ENCODE data around the gene GPC6. TPM values are rescaled to one million over a fixed set of nuclear protein-coding genes. Genes with fewer than 3 reads are reported as not detected.

GPC6 gene
- total and polyA plus RNA-seq, 2 experiments from 2014 or later, result 14.4 to 20.8 TPM

GRCh38 chr13:94412870-94413597 lies 1186.4 kb downstream of the GPC6 start:
- no peak overlapping the region for H3K4me2 ChIP-seq (ENCODE audit: unreplicated experiment)
- no peak overlapping the region for H2AFZ ChIP-seq
- H3K36me3 ChIP-seq (ENCODE audit: low read depth), result no peaks in the 10 kb centered on the region
- H3K4me1 ChIP-seq (ENCODE audit: insufficient read depth), result no peaks in the 10 kb centered on the region
- peaks cover 17% of the 10 kb centered on the region for H3K27me3 ChIP-seq (replicated peaks; ENCODE audit: insufficient read depth)
- DNase-seq, result no peak
- no peak overlapping the region for H3K27ac ChIP-seq
- no peaks in the 10 kb centered on the region for H4K20me1 ChIP-seq (ENCODE audit: insufficient read depth)
- WGBS, 2 experiments (ENCODE audit: low coverage in 1 of 2, low lambda C conversion rate in 2 of 2, missing lambda C conversion rate in 2 of 2), result 65 to 76% methylated on average over 3 of the region's 3 CpGs
- no peaks in the 10 kb centered on the region for H3K79me2 ChIP-seq (ENCODE audit: insufficient read depth)
- TF ChIP-seq EZH2phosphoT487 (IDR thresholded peaks at IDR 0.05; ENCODE audit: insufficient read depth, low read depth) (no peak), EZH2 (IDR thresholded peaks at IDR 0.05; ENCODE audit: insufficient read depth, poor library complexity, severe bottlenecking) (no peak)
- in situ Hi-C loops (cut with MboI), result no loop called here
- H3K9me3 ChIP-seq (ENCODE audit: low read depth), result no peaks in the 10 kb centered on the region
- H3K9me2 ChIP-seq (ENCODE audit: insufficient read depth), result no peaks in the 10 kb centered on the region
- no peak overlapping the region for H3K9ac ChIP-seq
- H3F3A ChIP-seq (ENCODE audit: insufficient read depth), result no peaks in the 10 kb centered on the region
- no peak overlapping the region for H3K4me3 ChIP-seq

- H4K20me1 ChIP-seq (ENCODE audit: insufficient read depth), result no peaks in the 10 kb centered on the region
- H3K36me3 ChIP-seq (ENCODE audit: low read depth), result no peaks in the 10 kb centered on the region
- H2AFZ ChIP-seq, result no peak overlapping the region
- no peak for DNase-seq
- no peaks in the 10 kb centered on the region for H3K79me2 ChIP-seq (ENCODE audit: insufficient read depth)
- no peaks in the 10 kb centered on the region for H3K4me1 ChIP-seq (ENCODE audit: insufficient read depth)
- H3F3A ChIP-seq (ENCODE audit: insufficient read depth), result peaks cover 2% of the 10 kb centered on the region; the same call in 1 of the 2 replicates
- H3K9me3 ChIP-seq (ENCODE audit: low read depth), result no peaks in the 10 kb centered on the region
- no peak overlapping the region for H3K4me2 ChIP-seq (ENCODE audit: unreplicated experiment)
- in situ Hi-C loops (cut with MboI), result no loop called here
- H3K9me2 ChIP-seq (ENCODE audit: insufficient read depth), result no peaks in the 10 kb centered on the region
- TF ChIP-seq EZH2 (IDR thresholded peaks at IDR 0.05; ENCODE audit: insufficient read depth, poor library complexity, severe bottlenecking) (no peak), EZH2phosphoT487 (IDR thresholded peaks at IDR 0.05; ENCODE audit: insufficient read depth, low read depth) (no peak)
- no peak overlapping the region for H3K27ac ChIP-seq
- H3K9ac ChIP-seq, result no peak overlapping the region
- no peak overlapping the region for H3K4me3 ChIP-seq
- H3K27me3 ChIP-seq (replicated peaks; ENCODE audit: insufficient read depth), result peaks cover 17% of the 10 kb centered on the region
Measured at GRCh38 chr13:94413598-94413944, 1187.0 kb downstream of the GPC6 start.

GRCh38 chr13:94414141-94414540 lies 1187.5 kb downstream of the GPC6 start:
- no peak overlapping the region for H3K27ac ChIP-seq
- DNase-seq, result no peak
- no peaks in the 10 kb centered on the region for H3K9me3 ChIP-seq (ENCODE audit: low read depth)
- no peak overlapping the region for H2AFZ ChIP-seq
- H3K36me3 ChIP-seq (ENCODE audit: low read depth), result no peaks in the 10 kb centered on the region
- no peak overlapping the region for H3K9ac ChIP-seq
- peaks cover 17% of the 10 kb centered on the region for H3K27me3 ChIP-seq (replicated peaks; ENCODE audit: insufficient read depth)
- H3K4me2 ChIP-seq (ENCODE audit: unreplicated experiment), result no peak overlapping the region
- peaks cover 7% of the 10 kb centered on the region; the same call in 1 of the 2 replicates for H3F3A ChIP-seq (ENCODE audit: insufficient read depth)
- H3K4me3 ChIP-seq, result no peak overlapping the region
- 69 to 78% methylated on average over 1 of the region's 1 CpG for WGBS, 2 experiments (ENCODE audit: low coverage in 1 of 2, low lambda C conversion rate in 2 of 2, missing lambda C conversion rate in 2 of 2)
- H3K79me2 ChIP-seq (ENCODE audit: insufficient read depth), result no peaks in the 10 kb centered on the region
- H3K4me1 ChIP-seq (ENCODE audit: insufficient read depth), result no peaks in the 10 kb centered on the region; the same call in 1 of the 2 replicates
- no peaks in the 10 kb centered on the region for H3K9me2 ChIP-seq (ENCODE audit: insufficient read depth)
- TF ChIP-seq EZH2 (IDR thresholded peaks at IDR 0.05; ENCODE audit: insufficient read depth, poor library complexity, severe bottlenecking) (no peak), EZH2phosphoT487 (IDR thresholded peaks at IDR 0.05; ENCODE audit: insufficient read depth, low read depth) (no peak)
- no peaks in the 10 kb centered on the region for H4K20me1 ChIP-seq (ENCODE audit: insufficient read depth)
- in situ Hi-C loops (cut with MboI), result no loop called here

- Histone ChIP-seq H3K4me1 (ENCODE audit: insufficient read depth) (no peaks in the 10 kb centered on the region; the same call in 1 of the 2 replicates), H3K9me2 (ENCODE audit: insufficient read depth) (no peaks in the 10 kb centered on the region), H3K9me3 (ENCODE audit: low read depth) (no peaks in the 10 kb centered on the region), H3F3A (ENCODE audit: insufficient read depth) (peaks cover 11% of the 10 kb centered on the region; the same call in 1 of the 2 replicates), H3K9ac (no peak overlapping the region), H4K20me1 (ENCODE audit: insufficient read depth) (no peaks in the 10 kb centered on the region), H2AFZ (no peak overlapping the region), H3K36me3 (ENCODE audit: low read depth) (no peaks in the 10 kb centered on the region), H3K79me2 (ENCODE audit: insufficient read depth) (no peaks in the 10 kb centered on the region), H3K4me2 (ENCODE audit: unreplicated experiment) (no peak overlapping the region), H3K27ac (no peak overlapping the region), H3K27me3 (replicated peaks; ENCODE audit: insufficient read depth) (peaks cover 17% of the 10 kb centered on the region), H3K4me3 (no peak overlapping the region)
- DNase-seq, result no peak
- TF ChIP-seq EZH2phosphoT487 (IDR thresholded peaks at IDR 0.05; ENCODE audit: insufficient read depth, low read depth) (no peak), EZH2 (IDR thresholded peaks at IDR 0.05; ENCODE audit: insufficient read depth, poor library complexity, severe bottlenecking) (no peak)
- in situ Hi-C loops (cut with MboI), result no loop called here
- WGBS, 2 experiments (ENCODE audit: low coverage in 1 of 2, low lambda C conversion rate in 2 of 2, missing lambda C conversion rate in 2 of 2), result 13 to 14% methylated on average over 4 of the region's 4 CpGs
Measured at GRCh38 chr13:94414708-94415107, 1188.1 kb downstream of the GPC6 start.

Data from GM23248 (cell line).